ENCODE data around the gene CERS5.

DNA sequence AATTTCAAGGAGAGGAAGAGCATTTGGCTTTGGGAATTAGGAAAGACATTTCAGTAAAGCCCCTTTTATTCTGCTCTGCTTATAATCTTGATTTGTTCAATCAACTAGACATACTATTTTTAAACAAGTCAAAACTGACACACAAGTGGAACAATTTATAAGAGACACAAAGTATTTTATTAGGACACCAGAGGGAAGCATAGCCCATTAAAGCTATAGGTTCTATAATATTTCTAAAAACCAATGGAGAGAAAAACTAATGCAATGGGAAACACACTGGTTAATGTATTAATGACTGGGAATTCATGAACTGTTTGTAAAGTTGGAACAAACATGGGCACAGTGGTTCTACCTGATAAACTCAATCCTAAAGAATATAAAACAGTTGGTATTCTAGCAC is 15.3 kb upstream of the CERS5 start:
- TF ChIP-seq, protein P1, sequence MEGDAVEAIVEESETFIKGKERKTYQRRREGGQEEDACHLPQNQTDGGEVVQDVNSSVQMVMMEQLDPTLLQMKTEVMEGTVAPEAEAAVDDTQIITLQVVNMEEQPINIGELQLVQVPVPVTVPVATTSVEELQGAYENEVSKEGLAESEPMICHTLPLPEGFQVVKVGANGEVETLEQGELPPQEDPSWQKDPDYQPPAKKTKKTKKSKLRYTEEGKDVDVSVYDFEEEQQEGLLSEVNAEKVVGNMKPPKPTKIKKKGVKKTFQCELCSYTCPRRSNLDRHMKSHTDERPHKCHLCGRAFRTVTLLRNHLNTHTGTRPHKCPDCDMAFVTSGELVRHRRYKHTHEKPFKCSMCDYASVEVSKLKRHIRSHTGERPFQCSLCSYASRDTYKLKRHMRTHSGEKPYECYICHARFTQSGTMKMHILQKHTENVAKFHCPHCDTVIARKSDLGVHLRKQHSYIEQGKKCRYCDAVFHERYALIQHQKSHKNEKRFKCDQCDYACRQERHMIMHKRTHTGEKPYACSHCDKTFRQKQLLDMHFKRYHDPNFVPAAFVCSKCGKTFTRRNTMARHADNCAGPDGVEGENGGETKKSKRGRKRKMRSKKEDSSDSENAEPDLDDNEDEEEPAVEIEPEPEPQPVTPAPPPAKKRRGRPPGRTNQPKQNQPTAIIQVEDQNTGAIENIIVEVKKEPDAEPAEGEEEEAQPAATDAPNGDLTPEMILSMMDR (IDR thresholded peaks at IDR 0.05; ENCODE audit: low read depth, low read length, missing input control): no peak
- no peak for TF ChIP-seq GABPA (IDR thresholded peaks at IDR 0.05 in 1 of 2, conservative IDR thresholded peaks at IDR 0.05 in 1 of 2)
- no peak for TF ChIP-seq REST (IDR thresholded peaks at IDR 0.05)
- no peak for TF ChIP-seq SP1 (IDR thresholded peaks at IDR 0.05)
- no peak for TF ChIP-seq MAX (IDR thresholded peaks at IDR 0.05)
- TF ChIP-seq, protein P2, sequence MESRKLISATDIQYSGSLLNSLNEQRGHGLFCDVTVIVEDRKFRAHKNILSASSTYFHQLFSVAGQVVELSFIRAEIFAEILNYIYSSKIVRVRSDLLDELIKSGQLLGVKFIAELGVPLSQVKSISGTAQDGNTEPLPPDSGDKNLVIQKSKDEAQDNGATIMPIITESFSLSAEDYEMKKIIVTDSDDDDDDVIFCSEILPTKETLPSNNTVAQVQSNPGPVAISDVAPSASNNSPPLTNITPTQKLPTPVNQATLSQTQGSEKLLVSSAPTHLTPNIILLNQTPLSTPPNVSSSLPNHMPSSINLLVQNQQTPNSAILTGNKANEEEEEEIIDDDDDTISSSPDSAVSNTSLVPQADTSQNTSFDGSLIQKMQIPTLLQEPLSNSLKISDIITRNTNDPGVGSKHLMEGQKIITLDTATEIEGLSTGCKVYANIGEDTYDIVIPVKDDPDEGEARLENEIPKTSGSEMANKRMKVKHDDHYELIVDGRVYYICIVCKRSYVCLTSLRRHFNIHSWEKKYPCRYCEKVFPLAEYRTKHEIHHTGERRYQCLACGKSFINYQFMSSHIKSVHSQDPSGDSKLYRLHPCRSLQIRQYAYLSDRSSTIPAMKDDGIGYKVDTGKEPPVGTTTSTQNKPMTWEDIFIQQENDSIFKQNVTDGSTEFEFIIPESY (IDR thresholded peaks at IDR 0.05): no peak
- no peak for TF ChIP-seq TAF1 (conservative IDR thresholded peaks at IDR 0.05)
- TF ChIP-seq HNF4G (IDR thresholded peaks at IDR 0.05): no peak

Measured in liver (tissue), 3 donors.